GM19023 (cell line): Measurements from ENCODE around the gene NUMB.

Source experiments
- ATAC-seq: cut with Tn5 transposase; IDR thresholded peaks from one replicate; pipeline ENCODE4 v1.9.1; 2021; ENCODE audit warnings: mild to moderate bottlenecking, moderate library complexity; ENCODE audit not compliant: unreplicated experiment

Gene NUMB

GRCh38 chr14:73264080-73264884 lies 194.1 kb downstream of the NUMB start:
- no peak for ATAC-seq

- no peak for ATAC-seq
Observed at GRCh38 chr14:73263606-73264005, 194.7 kb downstream of the NUMB start.

GRCh38 chr14:73262427-73263183 lies 195.7 kb downstream of the NUMB start:
- ATAC-seq, result no peak

- ATAC-seq, result no peak
Observed at GRCh38 chr14:73261520-73262426, 196.6 kb downstream of the NUMB start.

- ATAC-seq, result no peak
Observed at GRCh38 chr14:73261075-73261474, 197.3 kb downstream of the NUMB start.

- ATAC-seq, result no peak
Observed at GRCh38 chr14:73260574-73260973, 197.8 kb downstream of the NUMB start.

GRCh38 chr14:73259837-73260236 lies 198.5 kb downstream of the NUMB start:
- ATAC-seq, result no peak

GRCh38 chr14:73258845-73259611 lies 199.3 kb downstream of the NUMB start:
- no peak for ATAC-seq

- no peak for ATAC-seq
Observed at GRCh38 chr14:73258076-73258475, 200.3 kb downstream of the NUMB start.

GRCh38 chr14:73255693-73256225 lies 202.6 kb downstream of the NUMB start:
- no peak for ATAC-seq

GRCh38 chr14:73255005-73255400 lies 203.3 kb downstream of the NUMB start:
- no peak for ATAC-seq

- ATAC-seq, result no peak
Observed at GRCh38 chr14:73254247-73255004, 203.9 kb downstream of the NUMB start.

- no peak for ATAC-seq
Observed at GRCh38 chr14:73253721-73254120, 204.6 kb downstream of the NUMB start.

- no peak for ATAC-seq
Observed at GRCh38 chr14:73253323-73253610, 205.1 kb downstream of the NUMB start.

GRCh38 chr14:73252491-73253322 lies 205.6 kb downstream of the NUMB start:
- no peak for ATAC-seq

GRCh38 chr14:73251516-73252215 lies 206.7 kb downstream of the NUMB start:
- no peak for ATAC-seq

GRCh38 chr14:73250781-73251500 lies 207.4 kb downstream of the NUMB start:
- ATAC-seq, result no peak

- no peak for ATAC-seq
Observed at GRCh38 chr14:73250317-73250713, 208.0 kb downstream of the NUMB start.
